ENCODE results near the gene FAXDC2.

DNA sequence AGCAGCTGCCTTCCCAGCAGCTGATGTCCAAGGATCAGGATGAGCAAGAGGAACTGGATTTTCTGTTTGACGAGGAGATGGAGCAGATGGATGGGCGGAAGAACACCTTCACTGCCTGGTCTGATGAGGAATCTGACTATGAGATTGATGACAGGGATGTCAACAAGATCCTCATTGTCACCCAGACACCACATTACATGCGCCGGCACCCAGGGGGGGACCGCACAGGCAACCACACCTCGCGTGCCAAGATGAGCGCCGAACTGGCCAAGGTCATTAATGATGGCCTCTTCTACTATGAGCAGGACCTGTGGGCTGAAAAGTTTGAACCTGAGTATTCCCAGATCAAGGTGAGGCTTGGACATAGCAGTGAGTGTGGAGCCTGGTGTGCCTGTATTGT, 48.4 kb downstream of the FAXDC2 start:
- TF ChIP-seq ZBTB38 (CRISPR knock-in tag; IDR thresholded peaks at IDR 0.05) (no peak), NONO (IDR thresholded peaks at IDR 0.05) (no peak), NONO (CRISPR knock-in tag; conservative IDR thresholded peaks at IDR 0.05) (no peak), RAD21 (CRISPR knock-in tag; IDR thresholded peaks at IDR 0.05) (no peak), MAF1 (CRISPR knock-in tag; IDR thresholded peaks at IDR 0.05; ENCODE audit: borderline replicate concordance) (no peak), ZNF709 (CRISPR knock-in tag; IDR thresholded peaks at IDR 0.05) (no peak), NR2C2 (CRISPR knock-in tag; IDR thresholded peaks at IDR 0.05; ENCODE audit: borderline replicate concordance) (no peak), PHF20 (CRISPR knock-in tag; IDR thresholded peaks at IDR 0.05) (no peak), POLR2AphosphoS5 (IDR thresholded peaks at IDR 0.05; ENCODE audit: low read depth, low read length) (no peak), HOXD1 (CRISPR knock-in tag; IDR thresholded peaks at IDR 0.05) (no peak), CREB1 (IDR thresholded peaks at IDR 0.05) (no peak), CREB1 (CRISPR knock-in tag; IDR thresholded peaks at IDR 0.05) (no peak), ZNF510 (CRISPR knock-in tag; IDR thresholded peaks at IDR 0.05; ENCODE audit: low read depth) (no peak), MTA3 (CRISPR knock-in tag; IDR thresholded peaks at IDR 0.05) (no peak)
- TF ChIP-seq, protein P1, sequence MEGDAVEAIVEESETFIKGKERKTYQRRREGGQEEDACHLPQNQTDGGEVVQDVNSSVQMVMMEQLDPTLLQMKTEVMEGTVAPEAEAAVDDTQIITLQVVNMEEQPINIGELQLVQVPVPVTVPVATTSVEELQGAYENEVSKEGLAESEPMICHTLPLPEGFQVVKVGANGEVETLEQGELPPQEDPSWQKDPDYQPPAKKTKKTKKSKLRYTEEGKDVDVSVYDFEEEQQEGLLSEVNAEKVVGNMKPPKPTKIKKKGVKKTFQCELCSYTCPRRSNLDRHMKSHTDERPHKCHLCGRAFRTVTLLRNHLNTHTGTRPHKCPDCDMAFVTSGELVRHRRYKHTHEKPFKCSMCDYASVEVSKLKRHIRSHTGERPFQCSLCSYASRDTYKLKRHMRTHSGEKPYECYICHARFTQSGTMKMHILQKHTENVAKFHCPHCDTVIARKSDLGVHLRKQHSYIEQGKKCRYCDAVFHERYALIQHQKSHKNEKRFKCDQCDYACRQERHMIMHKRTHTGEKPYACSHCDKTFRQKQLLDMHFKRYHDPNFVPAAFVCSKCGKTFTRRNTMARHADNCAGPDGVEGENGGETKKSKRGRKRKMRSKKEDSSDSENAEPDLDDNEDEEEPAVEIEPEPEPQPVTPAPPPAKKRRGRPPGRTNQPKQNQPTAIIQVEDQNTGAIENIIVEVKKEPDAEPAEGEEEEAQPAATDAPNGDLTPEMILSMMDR (CRISPR knock-in tag; IDR thresholded peaks at IDR 0.05): no peak
- TF ChIP-seq, protein P2, sequence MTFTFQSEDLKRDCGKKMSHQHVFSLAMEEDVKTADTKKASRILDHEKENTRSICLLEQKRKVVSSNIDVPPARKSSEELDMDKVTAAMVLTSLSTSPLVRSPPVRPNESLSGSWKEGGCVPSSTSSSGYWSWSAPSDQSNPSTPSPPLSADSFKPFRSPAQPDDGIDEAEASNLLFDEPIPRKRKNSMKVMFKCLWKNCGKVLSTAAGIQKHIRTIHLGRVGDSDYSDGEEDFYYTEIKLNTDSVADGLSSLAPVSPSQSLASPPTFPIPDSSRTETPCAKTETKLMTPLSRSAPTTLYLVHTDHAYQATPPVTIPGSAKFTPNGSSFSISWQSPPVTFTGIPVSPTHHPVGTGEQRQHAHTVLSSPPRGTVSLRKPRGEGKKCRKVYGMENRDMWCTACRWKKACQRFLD (CRISPR knock-in tag; IDR thresholded peaks at IDR 0.05; ENCODE audit: borderline replicate concordance): no peak

Measured in HepG2 (cell line).